ENCODE results near the gene LNX2. TPM values are rescaled to one million over a fixed set of nuclear protein-coding genes. Genes with fewer than 3 reads are reported as not detected.

LNX2 gene
- total and polyA plus RNA-seq, 11 donors = 3.6 to 18.7 (median 12.7) TPM

- DNase-seq = peak in 3 of 5 donors; percentile 27 to 41 (median 30)
- peak overlapping the region in 9 of 12 donors; percentile 11 to 79 (median 56) for H3K27ac ChIP-seq
- H3K4me3 ChIP-seq = no peak overlapping the region
- ATAC-seq = peak; percentile 85 to 96 (median 92)
- intact Hi-C loops (cut with DNase I) = no loop called here
- H3K9me3 ChIP-seq = peaks cover 0 to 6% (median 0%) of the 10 kb centered on the region in 12 donors
- no peaks in the 10 kb centered on the region for H3K27me3 ChIP-seq
- peaks cover 0 to 50% (median 11%) of the 10 kb centered on the region in 12 donors for H3K4me1 ChIP-seq
- TF ChIP-seq POLR2A (IDR thresholded peaks at IDR 0.05) (no peak), CTCF (IDR thresholded peaks at IDR 0.05) (no peak)
- 57 to 70% (median 61%) methylated on average over 5 of the region's 5 CpGs for WGBS, 4 donors
- H3K36me3 ChIP-seq = no peaks in the 10 kb centered on the region
Observed at GRCh38 chr13:27599845-27600553, 20.3 kb downstream of the LNX2 start.

- H3K36me3 ChIP-seq = no peaks in the 10 kb centered on the region
- intact Hi-C loops (cut with DNase I) = no loop called here
- TF ChIP-seq CTCF (IDR thresholded peaks at IDR 0.05) (no peak), POLR2A (IDR thresholded peaks at IDR 0.05) (no peak)
- H3K4me1 ChIP-seq = peaks cover 0 to 52% (median 13%) of the 10 kb centered on the region in 12 donors
- H3K27me3 ChIP-seq = no peaks in the 10 kb centered on the region
- H3K27ac ChIP-seq = peak overlapping the region in 9 of 12 donors; percentile 11 to 79 (median 56)
- DNase-seq = no peak
- H3K9me3 ChIP-seq = peaks cover 0 to 6% (median 0%) of the 10 kb centered on the region in 12 donors
- no peak for ATAC-seq
- no peak overlapping the region for H3K4me3 ChIP-seq
Observed at GRCh38 chr13:27599096-27599495, 21.2 kb downstream of the LNX2 start.

DNA sequence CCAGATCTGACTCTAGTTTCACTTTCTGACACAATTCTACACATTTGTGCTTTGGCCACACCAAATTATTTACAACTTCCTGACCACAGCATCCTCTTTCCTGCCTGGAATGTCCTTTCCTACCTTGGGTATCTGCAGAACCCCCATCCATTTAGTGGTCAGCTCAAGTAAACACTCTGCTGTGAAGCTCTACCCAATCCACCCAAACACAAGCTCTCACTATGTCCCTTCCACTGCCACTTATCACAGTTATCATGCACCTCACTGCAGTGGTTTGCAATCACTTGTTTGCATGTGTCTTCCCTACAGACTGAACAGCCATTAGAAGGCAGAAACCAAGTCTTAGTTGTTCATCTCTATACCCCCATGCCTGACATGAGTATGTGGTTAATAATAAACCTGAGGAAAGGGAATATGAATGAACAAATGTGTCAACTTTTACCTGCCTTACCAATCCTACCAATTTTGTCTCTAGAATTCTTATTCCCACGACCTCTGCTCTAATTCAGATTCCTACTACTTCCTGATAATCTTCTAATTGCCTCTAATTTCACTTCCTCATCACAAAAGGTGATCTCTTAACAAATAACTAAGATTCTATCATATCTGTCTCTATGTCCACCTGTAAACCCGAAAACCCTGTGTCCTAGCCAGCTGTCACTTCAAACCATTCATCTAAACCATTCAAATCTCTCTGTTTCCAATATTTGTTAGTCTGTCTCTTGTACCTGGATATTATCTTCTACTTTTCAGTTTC is 25.1 kb downstream of the LNX2 start:
- Histone ChIP-seq H3K36me3 (no peaks in the 10 kb centered on the region), H3K27me3 (no peaks in the 10 kb centered on the region), H3K9me3 (no peaks in the 10 kb centered on the region), H3K4me3 (no peak overlapping the region), H3K27ac (peak overlapping the region in 1 of 12 donors; percentile 2), H3K4me1 (peaks cover 0 to 66% (median 21%) of the 10 kb centered on the region in 12 donors)
- DNase-seq = no peak
- ATAC-seq = no peak
- WGBS, 4 donors = 87 to 91% (median 89%) methylated on average over 2 of the region's 2 CpGs
- no peak for TF ChIP-seq POLR2A (IDR thresholded peaks at IDR 0.05)
- TF ChIP-seq CTCF (IDR thresholded peaks at IDR 0.05) = no peak
- intact Hi-C loops (cut with DNase I) = no loop called here

- no peak for TF ChIP-seq POLR2A (IDR thresholded peaks at IDR 0.05)
- no peak for TF ChIP-seq CTCF (IDR thresholded peaks at IDR 0.05)
- 63 to 71% (median 67%) methylated on average over 3 of the region's 3 CpGs for WGBS, 4 donors
- no peak overlapping the region for H3K27ac ChIP-seq
- ATAC-seq (no peak), DNase-seq (no peak)
- H3K36me3 ChIP-seq = no peaks in the 10 kb centered on the region
- H3K4me1 ChIP-seq = peaks cover 0 to 49% (median 17%) of the 10 kb centered on the region in 12 donors
- intact Hi-C loops (cut with DNase I) = no loop called here
- H3K9me3 ChIP-seq = peaks cover 0 to 7% (median 0%) of the 10 kb centered on the region in 12 donors
- no peaks in the 10 kb centered on the region for H3K27me3 ChIP-seq
- no peak overlapping the region for H3K4me3 ChIP-seq
Observed at GRCh38 chr13:27593267-27593666, 27.1 kb downstream of the LNX2 start.
